GM21447 (cell line): ENCODE results near the gene DCDC1.

Experiments
- ATAC-seq: cut with Tn5 transposase; IDR thresholded peaks from one replicate; pipeline ENCODE4 v1.9.1; 2021; ENCODE audit not compliant: unreplicated experiment

Gene DCDC1

DNA sequence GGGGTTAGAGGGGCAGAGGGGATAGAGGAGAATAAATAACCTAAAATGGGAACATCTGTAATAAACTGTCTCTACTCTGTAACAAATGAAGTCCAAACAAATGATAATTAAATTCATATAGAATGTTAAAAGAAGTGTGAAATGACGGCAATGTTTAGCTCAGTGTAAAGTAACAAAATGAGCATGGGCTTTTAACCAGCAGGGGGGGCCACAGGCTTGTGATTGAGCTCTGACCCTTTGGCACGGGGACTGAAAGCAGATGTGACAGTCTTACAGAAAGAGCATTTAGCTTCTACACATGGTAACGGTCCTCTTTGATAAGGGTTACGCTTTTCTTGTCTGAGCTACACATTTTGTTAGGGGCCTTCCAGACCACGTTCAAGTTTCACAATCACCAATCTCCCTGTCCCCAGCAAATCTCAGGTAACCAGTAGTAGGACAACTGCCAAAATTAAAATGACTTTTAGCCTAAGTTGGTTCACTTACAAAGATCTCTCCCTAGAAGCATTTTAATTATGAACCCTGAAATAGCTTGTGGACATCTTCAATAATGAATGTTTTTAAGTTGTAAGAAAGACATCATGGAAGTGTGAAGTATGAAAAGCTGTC lies 262.5 kb downstream of the DCDC1 start:
- no peak for ATAC-seq

DNA sequence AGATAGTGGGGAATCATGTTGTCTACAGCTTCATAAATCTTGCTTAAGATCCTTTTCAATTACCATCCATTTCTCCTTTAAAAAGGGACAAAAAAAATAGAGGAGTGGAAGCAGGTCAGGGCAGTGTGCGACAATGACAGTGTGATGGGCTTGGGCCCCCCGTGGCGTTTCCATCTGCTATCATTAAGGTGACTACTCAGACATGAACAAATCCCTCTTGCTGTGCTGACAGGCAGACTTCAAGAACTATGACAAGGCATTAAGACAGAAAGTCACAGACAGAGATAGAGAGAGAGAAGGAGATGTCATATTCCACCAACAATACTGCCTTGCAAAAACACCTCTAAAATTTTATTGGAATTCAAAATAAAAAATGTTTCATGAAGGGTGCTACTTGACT lies 263.2 kb downstream of the DCDC1 start:
- no peak for ATAC-seq

DNA sequence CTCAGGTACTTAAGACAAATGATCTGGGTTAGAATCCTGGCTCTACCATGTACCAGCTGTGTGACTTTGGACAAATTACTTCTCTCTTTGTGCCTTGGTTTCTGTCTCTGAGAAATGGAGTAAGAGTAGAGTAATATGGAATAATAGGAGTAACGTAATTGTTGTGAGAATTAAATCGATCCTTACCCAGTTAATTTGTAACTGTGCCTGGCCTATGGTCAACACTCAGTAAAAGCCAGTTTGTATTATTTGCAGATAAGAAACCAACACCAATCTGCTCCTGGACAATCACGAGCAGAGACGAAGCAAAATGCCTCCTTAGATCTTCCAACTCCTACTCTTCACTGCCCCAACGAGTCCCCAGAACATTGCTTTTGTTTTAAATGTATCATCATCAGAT lies 266.7 kb downstream of the DCDC1 start:
- no peak for ATAC-seq

DNA sequence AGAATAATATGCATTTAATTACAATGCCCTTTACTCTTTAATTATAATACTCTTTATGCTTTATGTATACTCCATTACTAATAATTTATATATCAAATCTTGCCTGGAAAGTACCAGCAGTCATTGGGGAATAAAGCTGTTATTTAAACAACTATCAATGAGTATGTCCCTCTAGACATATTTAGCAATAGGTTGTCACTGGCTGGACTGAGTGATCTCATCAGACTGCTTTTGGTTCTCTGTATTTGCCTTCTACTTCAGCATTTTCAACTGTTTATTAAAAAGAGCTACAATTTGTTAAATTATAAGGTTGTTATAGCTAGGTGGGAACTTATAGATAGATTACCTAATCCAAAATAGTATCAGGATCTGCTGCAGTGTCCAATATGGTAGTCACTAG lies 267.2 kb downstream of the DCDC1 start:
- ATAC-seq: no peak

DNA sequence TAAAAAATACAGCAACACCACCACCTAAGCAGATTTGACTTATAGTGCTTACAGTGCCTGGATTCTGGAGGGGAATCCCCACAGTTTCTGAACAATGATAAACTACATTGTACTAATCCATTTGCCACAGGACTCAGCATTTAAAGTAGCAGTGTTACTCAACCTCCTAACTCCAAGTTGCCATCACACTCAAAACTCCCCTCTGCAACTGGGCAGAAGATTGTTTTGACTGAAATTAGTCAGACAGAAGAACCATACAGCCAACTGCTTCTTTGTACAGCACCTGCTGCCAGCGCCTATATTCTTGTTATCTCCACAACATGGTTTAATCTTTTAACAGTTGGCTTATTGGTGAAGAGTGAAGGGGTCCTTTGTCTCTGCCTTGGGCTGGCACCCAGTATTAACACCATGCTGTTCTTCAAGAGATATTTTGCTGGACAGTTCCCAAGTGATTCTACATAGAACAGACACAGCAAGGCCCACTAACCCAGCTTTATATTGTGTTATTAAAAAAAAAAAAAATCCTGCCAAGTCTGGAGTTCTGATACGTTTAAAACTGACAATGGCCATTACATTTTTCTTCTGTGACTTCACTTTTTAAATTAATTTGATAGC lies 273.2 kb downstream of the DCDC1 start:
- ATAC-seq: no peak

GRCh38 chr11:31092638-31093037 lies 276.9 kb downstream of the DCDC1 start:
- no peak for ATAC-seq

GRCh38 chr11:31089117-31089516 lies 280.4 kb downstream of the DCDC1 start:
- ATAC-seq: no peak

DNA sequence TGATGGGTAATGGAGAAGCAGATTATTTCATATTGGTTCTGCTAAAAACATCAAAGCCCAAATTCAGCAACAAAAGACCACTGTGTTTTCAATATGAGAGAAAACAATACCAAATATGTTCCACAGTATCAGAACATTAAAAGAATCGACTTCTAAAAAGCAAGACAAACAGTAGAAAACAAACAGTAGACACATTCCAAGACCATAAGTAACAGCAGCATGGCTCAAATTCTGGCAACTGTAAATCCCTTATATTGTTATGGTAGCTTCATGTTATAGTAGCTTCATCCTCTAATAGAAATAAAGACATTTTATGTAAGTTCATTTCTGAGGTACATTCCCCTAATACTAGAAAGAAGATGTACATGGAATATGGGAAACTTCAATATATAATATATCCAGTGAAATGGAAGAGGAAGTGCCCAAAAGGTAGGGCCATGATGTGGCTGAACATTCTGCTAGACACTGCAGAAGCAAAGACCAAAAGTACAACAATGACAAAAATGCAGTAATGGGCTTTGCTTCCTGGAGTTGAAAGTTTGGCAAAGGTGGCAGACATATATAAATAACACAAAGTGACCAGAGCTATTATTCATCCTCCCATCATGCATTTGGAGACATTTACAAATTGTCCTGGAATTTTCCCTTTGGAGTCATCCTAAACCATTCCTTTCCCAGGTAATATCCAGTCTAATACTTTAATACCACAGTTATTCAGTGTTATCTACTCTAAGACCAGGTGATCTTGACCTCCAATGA lies 299.9 kb downstream of the DCDC1 start:
- ATAC-seq: no peak

GRCh38 chr11:31060880-31061279 lies 308.7 kb downstream of the DCDC1 start:
- no peak for ATAC-seq

- ATAC-seq: no peak
These were observed 310.0 kb downstream of the DCDC1 start for GRCh38 chr11:31059529-31059928.

- no peak for ATAC-seq
These were observed 319.3 kb downstream of the DCDC1 start for GRCh38 chr11:31050061-31050765.

GRCh38 chr11:31045335-31045734 lies 324.2 kb downstream of the DCDC1 start:
- no peak for ATAC-seq

DNA sequence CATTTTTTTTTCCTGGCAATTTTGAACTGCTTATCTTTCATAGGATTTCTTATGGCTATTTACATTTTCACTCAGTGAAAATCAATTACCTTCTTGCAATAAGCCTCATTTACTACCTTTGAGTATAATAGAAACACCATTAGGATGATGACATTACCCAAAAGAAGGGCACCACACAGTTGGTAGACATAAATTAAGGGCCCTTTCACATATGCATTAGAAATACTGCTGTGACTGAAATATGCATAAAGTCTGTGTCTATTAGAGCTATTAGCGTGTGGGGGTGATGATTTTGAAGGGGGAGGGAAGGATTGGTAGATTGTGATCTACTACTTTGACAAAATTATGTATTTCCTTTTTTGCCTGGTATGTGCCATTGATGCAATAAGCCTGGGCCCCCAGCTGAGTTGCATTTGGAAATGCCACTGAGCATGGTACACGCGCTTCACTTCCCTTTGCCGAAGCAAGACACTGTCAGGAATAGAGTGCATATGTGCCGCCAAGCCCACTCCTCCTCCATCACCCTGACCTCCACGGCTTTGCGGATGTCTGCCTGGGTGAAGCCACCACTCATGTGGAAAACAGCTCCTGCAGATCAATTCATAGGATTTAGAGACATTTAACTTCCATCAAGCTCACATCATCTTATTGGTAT lies 339.3 kb downstream of the DCDC1 start:
- ATAC-seq: no peak

DNA sequence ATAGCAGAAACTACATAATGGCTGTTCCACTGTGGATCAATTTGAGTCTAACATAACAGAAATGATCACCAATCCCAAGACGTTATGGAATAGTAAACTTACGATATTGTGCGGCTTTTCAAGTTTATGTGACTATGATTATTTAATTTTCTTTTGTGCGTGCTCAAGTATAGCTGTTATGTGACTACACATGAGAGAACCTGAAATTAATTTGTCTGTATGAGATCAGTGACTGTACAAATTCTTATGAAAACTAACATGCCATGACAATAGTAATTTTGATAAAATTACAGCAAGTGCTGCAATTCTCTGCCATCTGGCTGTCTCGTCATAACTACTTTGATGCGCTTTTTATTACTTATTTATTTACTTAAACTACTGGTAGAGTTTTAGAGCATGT lies 343.2 kb downstream of the DCDC1 start:
- no peak for ATAC-seq

DNA sequence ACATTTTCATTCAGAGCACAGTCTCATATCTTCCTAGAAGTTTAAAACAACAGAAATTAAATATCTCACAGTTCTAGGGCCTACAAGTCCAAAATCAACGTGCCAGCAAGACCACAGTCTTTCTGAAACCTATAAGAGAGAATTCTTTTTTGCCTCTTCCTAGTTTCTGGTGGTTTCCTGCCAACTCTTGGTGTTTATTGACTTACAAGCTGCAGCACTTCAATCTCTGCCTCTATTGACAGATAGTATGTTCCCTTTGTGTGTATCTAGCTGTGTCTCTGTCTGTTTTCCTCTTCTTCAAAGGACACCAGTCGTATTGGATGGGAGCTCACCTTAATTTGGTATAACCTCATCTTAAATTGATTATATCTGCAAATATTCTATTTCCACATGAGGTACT lies 347.5 kb downstream of the DCDC1 start:
- ATAC-seq: no peak

DNA sequence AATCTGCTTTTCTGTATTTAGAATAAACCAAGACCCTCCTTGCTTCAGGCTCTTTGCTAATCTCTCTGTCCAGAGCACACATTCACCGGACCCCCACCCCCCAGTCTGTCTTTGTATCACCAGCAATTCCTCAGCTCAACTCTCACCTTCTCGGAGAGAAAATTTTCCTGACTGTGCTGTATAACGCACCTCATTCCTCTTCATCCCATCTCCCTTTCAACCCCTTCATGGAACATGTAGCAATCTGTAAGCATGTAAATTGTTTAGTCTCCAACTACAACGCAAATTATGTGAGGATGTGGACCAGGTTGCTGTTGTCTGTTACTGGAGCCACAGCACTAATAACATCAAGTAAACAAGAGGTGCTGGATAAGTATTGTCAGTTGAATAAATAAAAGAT lies 349.8 kb downstream of the DCDC1 start:
- no peak for ATAC-seq

DNA sequence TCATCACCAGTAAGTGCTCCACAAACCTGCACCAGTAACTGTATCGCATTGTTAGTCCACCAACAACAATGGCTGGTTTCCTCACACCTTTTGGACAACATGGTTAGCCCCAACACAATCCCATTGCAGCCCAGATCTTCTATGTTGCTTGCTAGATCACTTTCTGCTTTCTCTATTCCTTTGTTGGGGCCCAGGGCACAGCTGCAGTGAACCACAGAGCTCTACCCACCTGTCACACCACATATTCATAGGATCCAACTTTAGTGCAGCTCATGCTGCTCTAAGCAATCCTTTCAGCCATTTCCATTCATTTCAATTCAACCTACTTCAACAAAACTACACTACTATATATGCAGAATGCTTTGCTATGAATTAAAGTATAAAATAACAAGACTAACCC lies 364.3 kb downstream of the DCDC1 start:
- ATAC-seq: no peak

DNA sequence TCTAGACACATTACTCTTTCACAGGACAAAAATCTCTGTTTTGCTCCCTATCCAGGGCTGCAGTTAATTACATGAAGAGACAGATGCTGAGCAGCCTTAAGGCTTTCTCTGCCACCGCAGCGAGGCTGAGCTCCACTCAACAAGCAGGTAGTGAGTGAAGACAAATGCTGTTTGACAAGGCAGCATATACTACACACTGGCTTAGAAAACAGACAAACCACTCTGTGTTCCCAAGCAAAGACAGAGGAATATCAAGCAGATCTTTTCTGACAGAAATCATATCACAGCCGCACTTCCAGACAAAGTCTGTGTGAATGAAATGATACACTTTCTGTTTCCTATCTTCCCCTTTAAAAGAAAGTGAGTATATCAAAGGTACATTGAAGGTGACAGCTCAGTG lies 368.1 kb downstream of the DCDC1 start:
- no peak for ATAC-seq

DNA sequence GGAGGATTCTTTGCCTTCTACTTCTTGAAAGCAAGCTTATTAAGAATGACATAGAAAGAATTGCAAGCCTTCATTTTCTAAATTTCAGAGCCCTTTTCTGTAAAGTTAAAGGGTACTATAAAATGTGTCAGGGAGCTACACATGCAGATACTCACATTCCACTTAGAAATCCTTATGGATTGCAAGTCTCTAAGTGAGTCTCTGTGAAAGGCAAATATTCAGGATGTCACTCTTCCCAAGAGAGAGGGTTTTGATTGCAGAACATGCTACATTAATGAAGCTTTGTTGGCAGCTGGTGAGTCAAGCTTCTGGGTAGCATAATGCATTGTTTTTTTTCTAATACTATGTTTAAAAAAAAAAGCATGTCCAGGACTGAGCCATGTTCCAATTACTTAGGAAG lies 369.2 kb downstream of the DCDC1 start:
- ATAC-seq: no peak

DNA sequence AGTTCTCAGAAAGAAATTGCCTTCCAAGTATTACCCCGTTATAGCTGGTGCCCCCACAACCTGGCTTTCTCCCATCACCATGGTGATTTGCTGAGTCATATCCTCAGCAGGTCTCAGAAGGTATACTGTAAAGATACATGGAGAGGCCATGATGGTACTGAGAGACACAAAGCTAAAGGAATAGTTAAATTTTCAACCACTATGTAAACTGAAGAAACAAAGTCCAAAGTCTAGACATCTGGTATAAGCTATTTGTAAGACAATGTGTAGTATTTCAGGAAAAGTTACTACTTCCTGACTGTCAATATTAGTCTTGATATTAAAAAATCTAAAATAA lies 377.1 kb downstream of the DCDC1 start:
- no peak for ATAC-seq

DNA sequence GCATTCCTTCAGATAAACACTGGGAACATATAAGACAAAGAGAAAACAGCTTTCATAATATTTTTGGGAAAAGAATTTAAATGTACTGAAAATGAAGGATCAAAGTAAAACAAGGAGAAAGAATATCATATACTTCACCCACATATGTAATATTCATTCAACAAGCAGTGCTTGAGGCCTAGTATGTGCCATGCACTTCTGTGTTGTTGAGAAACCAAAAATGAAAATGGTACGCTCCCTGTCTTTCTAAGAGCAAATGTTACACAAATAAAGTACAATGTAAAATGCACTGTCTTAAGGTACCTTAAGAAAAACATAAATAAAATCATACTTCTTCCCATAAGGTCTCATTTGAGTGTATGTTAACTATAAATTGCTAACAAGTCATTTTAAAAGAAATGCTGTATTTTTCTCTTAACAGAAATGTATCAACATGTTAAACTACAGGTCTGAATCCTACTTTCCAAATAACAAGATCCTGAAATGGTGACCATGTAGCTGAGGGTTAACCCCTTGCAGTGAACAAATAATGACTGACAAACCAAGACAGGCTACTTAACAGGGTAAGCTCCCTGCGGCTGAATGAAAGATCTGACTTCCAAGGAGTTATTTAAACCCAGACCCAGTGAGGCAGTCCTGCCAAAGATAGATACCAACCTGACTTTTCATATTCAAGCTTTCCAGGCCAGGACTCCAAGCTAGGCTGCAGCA lies 377.6 kb downstream of the DCDC1 start:
- ATAC-seq: no peak
